ENCODE results near the gene SARS1.
"Not testable (repeated sequence)": the region's sequence is repeated elsewhere in the genome, so short reads cannot be mapped to it uniquely, and the experiment has no call there.

Gene SARS1, protein sequence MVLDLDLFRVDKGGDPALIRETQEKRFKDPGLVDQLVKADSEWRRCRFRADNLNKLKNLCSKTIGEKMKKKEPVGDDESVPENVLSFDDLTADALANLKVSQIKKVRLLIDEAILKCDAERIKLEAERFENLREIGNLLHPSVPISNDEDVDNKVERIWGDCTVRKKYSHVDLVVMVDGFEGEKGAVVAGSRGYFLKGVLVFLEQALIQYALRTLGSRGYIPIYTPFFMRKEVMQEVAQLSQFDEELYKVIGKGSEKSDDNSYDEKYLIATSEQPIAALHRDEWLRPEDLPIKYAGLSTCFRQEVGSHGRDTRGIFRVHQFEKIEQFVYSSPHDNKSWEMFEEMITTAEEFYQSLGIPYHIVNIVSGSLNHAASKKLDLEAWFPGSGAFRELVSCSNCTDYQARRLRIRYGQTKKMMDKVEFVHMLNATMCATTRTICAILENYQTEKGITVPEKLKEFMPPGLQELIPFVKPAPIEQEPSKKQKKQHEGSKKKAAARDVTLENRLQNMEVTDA

DNA sequence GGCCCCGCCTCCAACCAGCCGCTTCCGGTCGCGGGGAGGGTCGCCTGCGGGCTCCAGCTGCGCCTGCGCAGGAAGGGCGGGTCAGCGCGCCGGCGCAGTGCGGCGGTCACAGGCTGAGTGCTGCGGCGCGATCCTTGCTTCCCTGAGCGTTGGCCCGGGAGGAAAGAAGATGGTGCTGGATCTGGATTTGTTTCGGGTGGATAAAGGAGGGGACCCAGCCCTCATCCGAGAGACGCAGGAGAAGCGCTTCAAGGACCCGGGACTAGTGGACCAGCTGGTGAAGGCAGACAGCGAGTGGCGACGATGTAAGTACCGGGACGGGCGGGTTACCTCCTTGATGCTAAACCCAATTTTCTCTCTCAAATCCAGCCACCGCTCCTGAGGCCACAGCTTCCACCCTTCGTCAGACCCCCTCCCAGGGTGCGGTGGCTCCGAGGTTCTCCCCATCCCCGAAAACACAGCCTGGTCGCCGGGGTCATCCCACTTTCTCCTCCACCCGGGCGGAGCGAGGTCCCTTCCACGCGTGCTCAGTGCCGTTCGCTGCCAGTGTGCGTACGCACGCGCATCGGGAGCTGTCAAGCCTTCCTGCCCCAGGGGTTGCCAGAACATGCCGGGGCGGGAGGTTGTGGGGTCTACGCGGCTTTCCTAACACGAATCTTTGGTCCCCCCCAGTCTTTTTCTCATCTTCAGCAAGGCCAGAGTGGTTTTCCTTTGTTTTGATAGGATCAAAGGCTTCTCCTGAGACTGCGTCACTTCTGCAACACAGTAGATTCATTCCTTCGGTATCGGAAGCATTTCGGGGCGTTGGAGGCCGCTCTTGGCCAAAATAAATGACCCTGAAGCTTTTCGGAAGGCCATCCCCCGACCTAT lies at the start of gene SARS1:
Gene SARS1, plus strand, starts transcription at position 95 of the 870 bp plus-strand sequence. Its CDS starts 75 bp downstream, at position 170.
- in situ Hi-C loops (cut with MboI; ENCODE audit: low sequenced_read_pairs): no loop called here

DNA sequence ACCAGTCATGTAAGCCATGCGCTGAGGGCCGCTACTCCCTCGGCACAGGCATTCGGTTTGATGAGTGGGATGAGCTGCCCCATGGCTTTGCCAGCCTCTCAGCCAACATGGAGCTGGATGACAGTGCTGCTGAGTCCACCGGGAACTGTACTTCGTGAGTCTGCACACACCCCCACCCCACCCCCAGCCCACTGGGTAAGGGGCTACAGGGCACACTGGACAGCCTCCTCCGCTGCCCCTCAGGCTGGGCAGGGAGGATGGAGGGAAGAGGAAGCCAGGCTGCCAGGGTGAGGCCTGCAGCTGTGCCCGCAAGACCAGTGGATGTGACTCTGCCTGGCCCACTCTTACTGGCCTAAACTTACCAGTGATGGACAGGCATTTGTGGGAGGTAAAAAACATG lies 49.2 kb upstream of the SARS1 start:
- in situ Hi-C loops (cut with MboI; ENCODE audit: low sequenced_read_pairs): no loop called here

DNA sequence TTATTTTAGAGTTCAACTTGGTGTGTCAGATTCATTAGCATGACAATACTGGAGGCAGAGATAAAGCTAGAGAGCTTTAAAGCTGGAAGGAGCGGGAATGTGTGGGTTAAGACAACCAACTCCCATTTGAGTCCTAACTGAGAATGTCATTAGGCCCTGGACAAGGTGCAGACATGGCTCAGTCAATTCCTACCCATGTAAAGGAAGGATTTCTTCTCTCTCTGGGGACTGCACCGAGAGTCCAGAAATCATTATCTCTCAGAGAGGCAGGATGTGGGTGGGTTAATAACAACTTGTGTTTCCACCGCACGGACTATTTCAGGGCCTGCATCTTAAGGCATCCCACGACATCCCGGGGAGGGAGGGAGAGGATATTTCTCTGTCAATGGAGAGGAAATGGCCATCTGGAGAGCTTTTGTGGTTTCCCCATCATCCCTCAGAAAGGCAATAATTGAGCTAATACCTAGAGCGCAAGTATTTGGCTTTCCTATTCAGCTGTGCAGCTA lies 46.7 kb upstream of the SARS1 start:
- in situ Hi-C loops (cut with MboI; ENCODE audit: low sequenced_read_pairs): no loop called here

DNA sequence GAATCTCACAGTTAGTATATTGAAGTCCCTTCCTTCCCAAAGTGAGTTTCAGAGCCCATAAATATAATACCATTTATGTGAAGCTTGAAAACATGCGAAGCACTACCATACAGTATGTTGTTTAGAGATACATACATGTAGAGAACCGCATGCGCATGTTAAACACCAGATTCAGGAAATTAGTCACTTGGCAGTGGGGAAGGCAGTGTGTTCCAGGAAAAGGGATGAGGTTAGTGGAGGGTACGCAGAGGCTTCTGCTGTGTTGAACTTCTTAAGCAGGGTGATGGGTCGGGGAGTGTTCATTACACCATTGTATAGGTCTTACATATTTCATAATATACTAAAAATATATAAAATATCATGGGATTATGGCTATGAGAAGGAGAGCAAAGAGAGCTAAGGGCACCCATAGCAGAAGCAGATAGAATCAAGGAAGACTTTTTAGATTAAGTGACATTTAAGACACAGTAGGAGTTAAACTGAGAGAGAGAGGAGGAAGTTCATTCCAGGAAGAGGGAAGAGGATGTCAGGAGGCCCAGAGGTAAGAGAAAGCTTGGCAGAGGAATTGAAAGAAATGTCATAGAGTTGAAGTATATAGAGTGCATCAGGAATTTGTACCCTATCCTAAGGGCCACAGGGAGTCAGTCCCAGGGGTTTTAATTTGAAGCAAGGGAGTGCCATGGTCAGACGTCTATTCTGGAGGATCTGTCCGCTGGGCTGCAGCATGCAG lies 43.5 kb upstream of the SARS1 start:
- in situ Hi-C loops (cut with MboI; ENCODE audit: low sequenced_read_pairs): no loop called here

DNA sequence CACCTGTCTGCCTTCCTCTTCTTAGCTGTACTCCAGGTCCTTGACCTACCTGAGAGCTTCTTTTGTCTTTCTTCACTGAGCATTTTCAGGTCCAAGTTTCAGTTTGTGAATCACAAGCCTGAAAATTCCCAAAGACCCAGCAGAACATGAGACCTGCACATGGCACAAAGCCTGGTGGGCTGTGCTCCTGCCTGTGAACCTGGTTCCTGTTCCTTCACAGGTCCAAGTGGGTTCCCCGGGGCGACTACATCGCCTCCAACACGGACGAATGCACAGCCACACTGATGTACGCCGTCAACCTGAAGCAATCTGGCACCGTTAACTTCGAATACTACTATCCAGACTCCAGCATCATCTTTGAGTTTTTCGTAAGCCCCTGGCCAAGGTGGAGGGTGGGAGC lies 42.1 kb upstream of the SARS1 start:
- in situ Hi-C loops (cut with MboI; ENCODE audit: low sequenced_read_pairs): no loop called here

DNA sequence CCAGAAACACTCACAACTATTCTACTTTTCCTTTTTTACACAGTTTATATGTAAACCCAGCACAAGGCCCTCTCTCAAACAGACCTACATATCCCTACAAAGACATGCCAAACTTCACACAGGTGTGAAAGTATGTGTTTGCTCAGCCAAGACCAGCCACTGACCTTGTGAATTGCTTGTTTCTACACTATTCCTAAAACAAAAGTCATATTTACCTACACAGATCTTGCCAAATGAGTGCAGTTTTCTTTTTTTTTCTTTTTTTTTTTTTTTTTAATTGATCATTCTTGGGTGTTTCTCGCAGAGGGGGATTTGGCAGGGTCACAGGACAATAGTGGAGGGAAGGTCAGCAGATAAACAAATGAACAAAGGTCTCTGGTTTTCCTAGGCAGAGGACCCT lies 37.4 kb upstream of the SARS1 start:
- in situ Hi-C loops (cut with MboI; ENCODE audit: low sequenced_read_pairs): not testable (repeated sequence)

DNA sequence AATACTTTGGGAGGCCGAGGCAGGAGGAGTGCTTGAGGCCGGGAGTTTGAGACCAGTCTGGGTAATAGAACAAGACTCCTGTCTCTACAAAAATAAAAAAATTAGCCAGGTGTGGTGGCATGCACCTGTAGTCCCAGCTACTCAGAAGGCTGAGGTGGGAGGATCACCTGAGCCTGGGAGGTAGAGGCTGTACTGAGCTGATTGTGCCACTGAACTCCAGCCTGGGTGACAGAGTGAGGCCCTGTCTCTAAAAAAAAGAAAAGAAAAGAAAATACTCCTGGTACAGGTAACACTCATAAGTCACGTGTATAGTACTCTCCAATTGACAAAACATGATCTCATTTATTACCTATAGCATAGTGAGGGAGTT lies 33.0 kb upstream of the SARS1 start:
- in situ Hi-C loops (cut with MboI; ENCODE audit: low sequenced_read_pairs): not testable (repeated sequence)

DNA sequence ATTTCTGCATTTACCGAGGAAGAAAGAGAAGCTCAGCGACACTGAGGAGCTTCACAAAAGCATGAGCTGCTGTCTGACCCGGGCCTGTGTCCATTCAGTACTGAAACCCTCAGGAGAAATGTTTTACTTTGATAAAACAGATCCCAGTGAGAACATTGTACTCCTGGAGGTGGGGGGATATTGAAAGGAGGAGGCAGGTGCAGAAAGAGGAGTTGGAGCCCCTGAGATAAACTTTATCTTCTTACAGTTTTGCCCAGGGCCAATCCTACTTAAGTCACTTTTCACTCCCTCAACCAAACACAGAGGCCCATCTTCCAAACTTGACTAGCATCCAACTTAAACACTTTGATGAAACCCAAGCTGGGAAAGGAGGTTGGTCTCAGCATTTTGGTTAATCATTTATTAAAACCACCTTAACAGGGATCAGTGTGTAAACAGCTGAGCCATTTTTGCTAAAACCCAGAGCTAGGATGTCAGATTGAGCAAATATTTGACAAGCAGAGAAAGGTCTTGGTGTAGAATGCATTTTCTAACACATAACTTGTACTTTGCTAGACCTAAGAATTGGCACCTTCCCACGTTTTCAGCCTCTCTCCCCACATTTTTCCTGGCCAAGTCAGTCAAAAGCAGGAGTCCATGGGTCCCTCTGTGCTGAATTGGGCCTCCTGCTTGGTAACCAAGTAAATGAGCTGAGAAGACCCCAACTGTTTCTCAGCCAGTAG lies 32.5 kb upstream of the SARS1 start:
- in situ Hi-C loops (cut with MboI; ENCODE audit: low sequenced_read_pairs): no loop called here

DNA sequence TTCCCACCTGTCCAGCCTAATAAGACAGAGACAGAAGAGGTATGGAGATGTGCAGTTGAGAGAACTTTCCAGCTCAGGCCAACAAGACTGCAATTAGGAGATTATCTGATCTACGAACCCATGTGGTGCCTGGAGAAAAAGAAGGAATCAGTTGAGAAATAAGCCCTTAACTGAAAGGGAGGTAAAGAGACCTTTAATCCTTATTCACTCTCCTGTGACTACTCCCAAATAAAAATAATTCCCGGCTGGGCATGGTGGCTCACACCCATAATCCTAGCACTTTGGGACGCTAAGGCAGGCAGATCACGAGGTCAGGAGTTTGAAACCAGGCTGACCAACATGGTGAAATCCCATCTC lies 31.9 kb upstream of the SARS1 start:
- in situ Hi-C loops (cut with MboI; ENCODE audit: low sequenced_read_pairs): no loop called here

DNA sequence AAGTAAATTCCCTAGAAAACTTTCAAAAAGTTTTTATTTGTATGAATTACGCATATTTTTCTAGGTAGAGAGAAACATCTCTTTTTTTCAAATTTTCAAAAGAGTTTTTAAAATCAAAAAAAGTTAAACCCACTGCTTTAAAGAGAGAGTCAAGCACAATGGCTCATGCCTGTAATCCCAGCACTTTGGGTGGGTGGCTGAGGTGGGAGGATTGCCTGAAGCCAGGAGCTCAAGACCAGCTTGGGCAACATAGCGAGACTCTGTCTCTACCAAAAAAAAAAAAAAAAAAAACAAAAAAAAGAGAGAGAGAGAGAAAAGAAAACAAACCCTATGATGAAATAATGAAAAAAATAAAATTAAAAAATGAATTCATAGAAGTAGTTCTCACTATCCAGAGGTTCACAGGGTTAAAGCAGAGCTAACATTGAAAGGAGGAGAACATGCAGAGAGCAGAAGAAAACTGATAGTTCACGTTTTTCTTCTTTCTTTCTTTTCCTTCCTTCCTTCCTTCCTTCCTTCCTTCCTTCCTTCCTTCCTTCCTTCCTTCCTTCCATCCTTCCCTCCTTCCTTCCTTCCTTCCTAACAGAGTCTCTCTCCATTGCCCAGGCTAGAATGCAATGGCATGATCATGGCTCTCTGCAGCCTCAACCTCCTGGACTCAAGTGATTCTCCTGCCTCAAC lies 30.5 kb upstream of the SARS1 start:
- in situ Hi-C loops (cut with MboI; ENCODE audit: low sequenced_read_pairs): no loop called here

DNA sequence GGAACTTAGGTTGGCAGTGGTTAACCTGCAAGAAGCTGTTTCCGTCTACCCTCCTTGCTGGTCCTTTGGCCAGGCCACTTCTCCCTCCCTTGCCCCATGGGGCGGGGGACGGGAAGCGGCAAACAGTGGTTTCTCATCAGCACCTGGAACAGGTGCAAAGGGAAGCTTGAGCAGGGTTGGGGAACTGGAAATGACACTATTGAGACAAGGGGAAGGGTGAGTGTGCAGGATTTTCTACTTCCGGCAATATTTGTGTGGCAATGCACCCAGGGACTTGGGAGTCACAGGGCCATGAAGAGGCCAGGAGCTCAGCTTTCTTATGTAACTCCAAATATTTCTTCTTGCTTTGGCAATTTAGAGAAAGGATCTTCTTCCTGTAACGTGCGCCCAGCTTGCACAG lies 29.0 kb upstream of the SARS1 start:
- in situ Hi-C loops (cut with MboI; ENCODE audit: low sequenced_read_pairs): no loop called here

DNA sequence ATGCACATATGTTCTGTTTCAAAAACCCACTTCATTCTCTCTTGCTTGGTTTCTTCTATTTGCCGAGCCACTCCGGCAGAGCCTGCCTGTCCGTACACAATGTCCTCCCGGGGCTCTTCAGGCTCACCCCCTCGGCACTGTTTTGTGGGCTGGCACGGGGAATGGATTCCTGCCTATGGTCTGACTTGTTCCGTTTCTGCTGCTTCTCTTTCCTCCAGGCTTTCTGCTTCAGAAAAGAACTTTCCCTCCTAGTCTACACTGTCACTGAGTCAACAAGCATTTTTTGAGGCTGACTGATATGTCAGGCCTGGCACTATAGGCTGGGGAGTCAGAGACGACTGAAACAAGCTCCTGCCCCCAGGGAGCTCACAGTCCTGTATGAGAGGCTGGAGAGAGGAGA lies 28.4 kb upstream of the SARS1 start:
- in situ Hi-C loops (cut with MboI; ENCODE audit: low sequenced_read_pairs): no loop called here

DNA sequence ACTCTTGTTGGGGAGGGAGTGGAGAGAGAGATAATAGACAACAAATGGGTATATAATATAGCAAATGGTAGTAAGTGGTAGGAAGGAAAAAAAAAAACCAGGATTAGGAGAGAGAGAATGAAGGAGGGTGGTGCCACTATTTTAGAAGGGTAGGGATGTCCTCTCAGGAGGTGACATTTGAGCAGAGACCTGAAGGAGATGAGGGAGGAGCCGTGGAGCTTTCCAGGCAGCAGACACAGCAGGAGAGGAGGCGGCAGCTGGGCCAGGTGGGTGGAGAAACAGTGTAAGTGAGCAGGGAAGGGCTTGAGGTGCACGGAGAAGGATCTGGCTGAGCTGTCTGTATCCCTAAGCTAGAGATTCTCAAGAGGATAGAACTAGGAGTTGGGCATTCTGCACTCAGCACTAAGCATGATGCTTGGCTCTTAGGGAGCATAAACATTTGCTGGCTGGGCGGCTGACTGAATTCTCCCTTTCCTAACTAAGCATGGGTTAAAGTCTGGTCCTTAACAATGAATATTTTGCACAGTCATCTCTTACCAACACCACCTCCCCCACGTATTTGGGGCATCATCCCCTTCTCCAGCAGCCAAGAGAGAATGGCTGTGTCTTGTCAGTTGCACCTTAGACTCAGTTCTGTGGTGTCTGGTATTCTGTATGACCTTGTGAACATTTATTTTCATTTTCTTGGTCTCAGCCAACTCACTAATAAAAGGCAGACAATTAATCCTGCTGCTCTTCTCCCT lies 27.6 kb upstream of the SARS1 start:
- in situ Hi-C loops (cut with MboI; ENCODE audit: low sequenced_read_pairs): no loop called here

DNA sequence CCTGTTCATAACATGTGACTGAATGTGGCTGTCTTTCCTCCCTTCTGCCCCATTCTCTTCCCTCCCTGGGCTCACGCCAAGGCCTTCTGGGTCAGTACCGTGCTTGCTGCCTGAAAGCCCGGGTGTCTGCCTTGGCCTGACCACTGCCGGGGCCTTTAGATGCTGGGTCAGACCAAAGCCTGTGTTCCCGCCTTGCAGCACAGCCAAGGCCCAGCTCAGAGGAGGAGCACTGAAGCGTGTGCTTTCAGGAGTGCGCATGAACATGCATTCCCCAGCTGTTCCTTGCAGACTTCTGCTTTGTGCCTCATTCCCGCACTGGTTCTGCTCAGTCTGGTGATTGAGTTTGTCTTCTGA lies 27.0 kb upstream of the SARS1 start:
- in situ Hi-C loops (cut with MboI; ENCODE audit: low sequenced_read_pairs): no loop called here

DNA sequence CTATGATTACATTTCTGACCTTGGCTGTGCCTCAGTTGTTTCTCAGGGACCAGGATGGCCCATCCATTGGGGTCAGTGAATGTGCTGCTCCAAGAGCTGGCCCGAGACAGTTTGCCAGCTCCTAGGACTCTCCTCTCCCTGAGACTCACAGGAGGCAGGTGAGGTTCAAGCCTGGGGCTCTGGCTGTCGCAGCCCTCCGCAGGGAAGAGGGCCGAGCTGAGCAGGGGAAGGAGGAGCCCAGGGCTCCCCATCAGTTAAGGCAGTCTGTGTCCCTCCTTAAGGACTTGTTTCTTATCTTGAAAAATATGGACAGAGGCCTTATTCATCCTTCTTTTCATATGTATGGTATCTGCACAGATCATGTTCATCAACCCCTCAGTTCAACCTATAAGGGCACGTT lies 26.6 kb upstream of the SARS1 start:
- in situ Hi-C loops (cut with MboI; ENCODE audit: low sequenced_read_pairs): no loop called here

DNA sequence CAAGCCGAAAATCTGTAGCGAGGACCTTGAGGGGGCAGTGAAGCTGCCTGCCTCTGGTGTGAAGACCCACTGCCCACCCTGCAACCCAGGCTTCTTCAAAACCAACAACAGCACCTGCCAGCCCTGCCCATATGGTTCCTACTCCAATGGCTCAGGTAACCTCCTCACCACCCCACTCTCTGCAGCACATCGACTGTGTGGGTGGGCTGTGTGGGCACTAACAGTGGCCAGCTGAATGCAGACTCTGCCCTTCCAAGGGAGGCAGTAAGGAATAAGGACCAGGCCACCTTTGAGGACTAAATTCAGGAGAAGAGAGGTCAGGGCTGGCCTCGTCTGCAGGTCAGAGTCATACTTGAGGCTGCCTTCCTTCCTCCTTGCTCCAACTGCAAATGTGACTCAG lies 25.5 kb upstream of the SARS1 start:
- in situ Hi-C loops (cut with MboI; ENCODE audit: low sequenced_read_pairs): no loop called here

DNA sequence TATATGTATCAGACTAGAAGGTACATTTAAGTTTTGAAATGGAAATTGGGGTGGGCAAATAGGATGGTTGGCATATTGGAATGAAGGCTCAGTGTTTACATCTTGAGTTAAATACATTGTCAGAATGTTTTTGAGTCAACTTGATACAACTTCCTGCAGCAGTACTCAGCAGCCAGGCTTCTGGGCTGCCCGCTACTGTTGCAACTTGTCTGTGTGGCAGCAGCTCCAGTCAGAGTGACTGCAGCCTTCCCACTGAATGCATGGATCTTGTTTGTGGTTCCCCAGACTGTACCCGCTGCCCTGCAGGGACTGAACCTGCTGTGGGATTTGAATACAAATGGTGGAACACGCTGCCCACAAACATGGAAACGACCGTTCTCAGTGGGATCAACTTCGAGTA lies 24.9 kb upstream of the SARS1 start:
- in situ Hi-C loops (cut with MboI; ENCODE audit: low sequenced_read_pairs): no loop called here

DNA sequence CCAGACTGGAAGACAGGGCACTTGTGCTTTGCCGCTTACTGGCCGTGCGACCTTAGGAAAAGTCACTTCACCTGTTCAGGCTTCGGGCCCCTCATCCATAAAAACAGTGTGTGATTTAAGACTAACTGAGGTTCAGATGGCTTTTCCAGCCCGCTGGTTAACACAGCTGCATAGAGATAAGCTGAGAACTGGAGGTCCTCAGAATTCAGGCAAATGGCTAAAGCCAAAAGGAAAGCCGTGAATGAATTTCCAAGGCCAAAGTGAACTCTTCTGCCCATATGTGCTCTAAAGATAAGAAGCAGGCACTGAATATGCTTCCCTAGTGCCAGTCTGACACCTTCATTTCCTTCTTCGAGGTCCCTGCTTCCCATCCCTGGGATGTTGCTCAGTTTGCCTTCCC lies 23.5 kb upstream of the SARS1 start:
- in situ Hi-C loops (cut with MboI; ENCODE audit: low sequenced_read_pairs): no loop called here

DNA sequence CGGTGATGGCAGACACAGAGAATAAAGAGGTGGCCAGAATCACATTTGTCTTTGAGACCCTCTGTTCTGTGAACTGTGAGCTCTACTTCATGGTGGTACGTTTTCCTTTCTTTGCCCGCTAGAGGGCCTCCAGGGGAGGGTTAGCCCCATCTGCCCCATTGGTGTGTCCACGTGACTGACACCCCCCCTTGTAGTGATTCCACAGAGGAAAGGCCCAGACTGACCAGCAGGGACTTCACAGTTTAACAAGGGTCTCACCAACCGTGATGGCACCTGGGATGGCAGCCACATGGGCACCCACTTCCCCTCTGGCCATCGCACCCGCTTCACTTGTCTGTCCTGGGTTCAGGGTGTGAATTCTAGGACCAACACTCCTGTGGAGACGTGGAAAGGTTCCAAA lies 22.3 kb upstream of the SARS1 start:
- in situ Hi-C loops (cut with MboI; ENCODE audit: low sequenced_read_pairs): no loop called here
